ENCODE measurements around the gene SPANXC.
A peak's percentile ranks its signal among the peaks of the same experiment; 100 is the strongest.
"Not testable (repeated sequence)": the region's sequence is repeated elsewhere in the genome, so short reads cannot be mapped to it uniquely, and the experiment has no call there.

SPANXC gene, protein sequence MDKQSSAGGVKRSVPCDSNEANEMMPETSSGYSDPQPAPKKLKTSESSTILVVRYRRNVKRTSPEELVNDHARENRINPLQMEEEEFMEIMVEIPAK

DNA sequence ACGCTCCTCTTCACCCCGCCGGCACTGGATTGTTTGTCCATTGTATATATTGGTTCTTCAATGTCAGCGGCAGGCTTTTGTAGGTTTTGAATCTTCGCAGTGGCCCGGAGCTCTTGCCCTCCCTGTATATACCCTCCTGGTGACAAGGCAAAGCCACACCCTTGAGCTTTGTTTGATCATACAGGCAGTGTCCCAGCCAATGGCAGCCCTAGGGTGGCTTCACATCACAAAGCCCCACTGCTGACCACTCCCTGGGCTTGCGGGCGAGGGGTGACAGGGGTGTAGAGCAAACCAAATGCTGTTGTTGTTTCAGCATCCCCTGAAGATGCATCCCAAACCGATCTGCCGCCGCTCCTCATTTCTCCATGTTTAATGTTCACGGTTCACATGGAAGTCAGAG is at the start of gene SPANXC:
Gene SPANXC, minus strand, starts transcription at position 101 of the 400 bp plus-strand sequence. Its CDS starts 60 bp downstream, at position 41.
- not testable (repeated sequence) for DNase-seq (ENCODE audit: low spot score)

DNA sequence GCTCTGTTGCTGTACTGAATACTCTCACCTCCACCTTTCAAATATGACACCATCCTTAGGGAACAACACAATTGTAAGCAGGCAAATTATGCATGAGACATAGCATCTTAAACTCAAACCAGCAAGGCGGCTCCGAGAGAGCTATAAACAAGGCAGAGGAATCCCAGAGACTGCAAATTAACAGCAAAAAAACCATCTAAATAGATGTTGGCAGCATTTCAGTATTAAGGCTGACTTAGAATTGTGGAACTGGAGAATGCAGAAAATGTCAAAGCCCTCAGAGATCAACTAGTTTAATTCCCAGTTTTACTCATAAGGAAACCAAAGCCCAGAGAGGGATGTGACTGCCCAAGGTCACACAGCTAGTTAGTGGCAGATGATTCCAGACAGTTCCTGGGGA is 37.2 kb upstream of the SPANXC start:
- no peak for DNase-seq (ENCODE audit: low spot score)

DNA sequence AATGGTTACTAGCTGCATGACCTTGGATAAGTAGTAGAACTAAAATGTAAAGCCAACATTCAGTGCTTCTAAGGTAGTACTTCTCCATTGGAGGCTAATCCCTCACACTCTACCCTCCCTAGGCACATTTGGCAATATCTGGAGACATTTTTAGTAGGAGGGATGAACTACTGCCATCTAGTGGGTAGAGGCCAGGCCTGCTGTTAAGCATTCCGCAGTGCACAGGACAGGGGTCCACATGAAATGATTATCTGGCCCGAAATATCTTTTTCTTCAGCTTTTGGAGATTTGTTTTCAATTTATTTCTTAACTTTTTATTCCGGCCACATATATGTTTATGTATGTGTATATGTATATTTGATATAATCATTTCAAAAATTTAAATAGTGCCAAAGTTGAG is 36.0 kb upstream of the SPANXC start:
- peak; percentile 0 for DNase-seq (ENCODE audit: low spot score)

DNA sequence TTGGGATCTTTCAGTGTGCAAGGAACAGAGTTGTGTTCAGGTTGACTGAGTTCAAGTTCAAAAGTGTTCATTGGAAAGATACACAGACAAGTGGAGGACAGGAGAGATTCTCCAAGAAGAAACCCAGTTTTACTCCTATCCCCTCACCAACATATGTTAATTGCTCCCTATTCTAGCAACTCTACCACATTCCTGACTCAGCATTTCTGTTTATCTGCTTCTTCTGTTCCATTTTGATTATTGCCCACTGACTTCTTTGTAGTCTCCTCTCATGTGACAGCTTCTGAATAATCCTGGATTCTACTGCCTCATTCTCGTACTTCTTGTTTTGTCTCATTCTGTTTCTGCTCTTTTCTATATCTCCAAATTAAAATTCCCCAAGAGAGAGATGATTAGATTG is 15.8 kb upstream of the SPANXC start:
- DNase-seq (ENCODE audit: low spot score): no peak

DNA sequence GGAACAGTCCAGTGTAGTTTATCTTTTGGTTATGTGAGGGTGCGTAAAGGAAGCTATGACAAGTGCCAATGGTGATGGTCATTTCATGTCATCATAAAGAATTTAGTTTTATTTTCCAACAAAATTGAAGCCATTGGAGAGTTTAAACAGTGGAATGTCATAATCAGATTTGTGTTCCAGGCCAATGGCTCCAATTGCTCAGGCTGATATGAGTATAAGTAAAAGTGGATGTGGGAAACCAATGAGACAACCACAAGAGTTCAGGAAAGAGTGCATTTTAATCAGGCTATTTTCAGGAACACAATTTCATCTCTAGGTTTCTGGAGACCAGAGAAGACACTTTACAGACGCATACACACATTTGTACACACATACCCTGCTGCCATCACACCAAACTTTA is 20.7 kb downstream of the SPANXC start:
- no peak for DNase-seq (ENCODE audit: low spot score)

DNA sequence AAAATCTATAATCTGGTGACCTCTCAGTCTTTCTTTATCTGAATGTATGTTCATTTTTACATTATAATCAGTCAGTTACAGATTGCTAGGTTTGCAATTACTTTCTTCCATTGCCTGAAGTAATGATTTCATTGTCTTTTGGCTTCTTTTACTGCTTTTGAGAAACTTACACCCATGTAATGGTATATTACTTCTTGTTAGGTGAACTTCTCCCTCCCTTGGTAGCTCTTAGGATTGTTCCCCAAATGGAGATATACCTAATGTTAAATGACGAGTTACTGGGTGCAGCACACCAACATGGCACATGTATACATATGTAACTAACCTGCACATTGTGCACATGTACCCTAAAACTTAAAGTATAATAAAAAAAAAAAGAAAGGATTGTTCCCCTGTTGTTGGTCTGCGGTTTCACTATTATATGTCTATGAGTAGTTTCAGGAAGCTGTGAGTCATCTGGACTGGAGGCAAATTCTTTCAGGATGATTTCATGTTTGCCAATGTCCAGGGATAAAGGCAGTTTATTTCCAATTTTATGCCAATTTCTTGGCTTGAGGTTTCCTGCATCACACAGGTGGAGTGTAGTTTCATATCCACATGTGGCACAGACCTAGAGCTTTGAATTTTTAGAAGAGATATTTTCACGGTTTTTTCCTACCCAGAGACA is 21.8 kb downstream of the SPANXC start:
- DNase-seq (ENCODE audit: low spot score): peak; percentile 21

DNA sequence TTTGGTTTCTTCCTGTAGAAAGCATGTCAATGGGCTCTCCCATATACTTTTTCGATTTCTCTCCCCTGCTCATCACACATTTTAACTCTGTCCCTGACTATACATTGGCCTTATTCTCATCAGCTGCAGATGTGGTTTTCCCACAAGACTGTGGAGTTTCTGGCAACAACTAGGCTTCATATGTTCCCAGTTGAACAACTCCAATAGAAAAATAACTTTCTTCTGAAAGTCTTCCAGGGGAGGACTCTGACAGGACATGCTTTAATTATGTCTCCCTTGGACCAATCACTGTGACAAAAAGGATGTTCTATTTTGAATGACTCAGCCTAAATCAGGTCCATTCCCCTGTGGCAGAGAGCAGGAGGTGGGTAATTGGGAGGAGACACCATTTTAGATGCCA is 28.1 kb downstream of the SPANXC start:
- no peak for DNase-seq (ENCODE audit: low spot score)

DNA sequence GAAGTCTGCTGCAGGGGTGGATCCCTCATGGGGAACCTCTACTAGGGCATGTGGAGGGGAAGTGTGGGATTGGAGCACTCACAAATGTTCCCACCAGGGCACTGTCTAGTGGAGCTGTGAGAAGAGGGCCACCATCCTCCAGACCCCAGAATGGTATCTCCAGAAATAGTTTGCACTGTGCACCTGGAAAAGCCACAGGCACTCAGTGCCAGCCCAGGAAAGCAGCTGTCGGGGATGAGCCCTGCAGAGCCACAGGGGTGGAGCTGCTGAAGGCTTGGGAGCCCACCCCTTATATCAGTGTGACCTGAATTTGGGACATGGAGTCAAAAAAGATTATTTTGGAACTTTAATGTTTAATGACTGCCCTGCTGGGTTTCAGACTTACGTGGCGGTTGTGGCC is 40.4 kb downstream of the SPANXC start:
- DNase-seq (ENCODE audit: low spot score): no peak

Measured in LoVo (cell line).